Ishikawa (cell line): ENCODE results near the gene QSOX1.

Source experiments
- MAX ChIP-seq: IDR thresholded peaks from 2 replicates; pipeline ENCODE4 v1.6.1; 2012
- REST ChIP-seq: IDR thresholded peaks from 2 replicates; pipeline ENCODE4 v1.6.1; 2012; ENCODE audit warnings: low read depth, mild to moderate bottlenecking
- TEAD4 ChIP-seq: IDR thresholded peaks from 2 replicates; pipeline ENCODE4 v1.6.1; 2012

- TF ChIP-seq REST (no peak), MAX (no peak), TEAD4 (no peak)
These were observed 24.0 kb downstream of the QSOX1 start for GRCh38 chr1:180178511-180179161.
